ENCODE results near the gene TMEM221.

GRCh38 chr19:17436094-17436873, 12.2 kb downstream of the TMEM221 start:
- no peak for TF ChIP-seq CTCF (IDR thresholded peaks at IDR 0.05; ENCODE audit: low read length)
- TF ChIP-seq EZH2 (IDR thresholded peaks at IDR 0.05; ENCODE audit: borderline replicate concordance, low read length): no peak

Data from OCI-LY1 (cell line).